Fibroblast of mammary gland (primary cell): ENCODE measurements around the gene FSTL4.

Source experiments
- DNase-seq: peaks from one replicate; pipeline ENCODE4 v3.0.0-alpha.2; 2010; ENCODE audit warnings: low read depth
- H3K4me3 ChIP-seq: 2 replicates; pipeline ENCODE4 v1.5.1; 2011; ENCODE audit warnings: low read depth, mild to moderate bottlenecking, low read length, moderate library complexity; ENCODE audit not compliant: control insufficient read depth
- TF ChIP-seq, protein P1 (sequence below): conservative IDR thresholded peaks from 2 replicates; pipeline ENCODE4 v1.5.1; 2011; ENCODE audit warnings: low read depth, low read length, inconsistent platforms; ENCODE audit not compliant: control insufficient read depth, insufficient read depth

The FSTL4 gene

DNA sequence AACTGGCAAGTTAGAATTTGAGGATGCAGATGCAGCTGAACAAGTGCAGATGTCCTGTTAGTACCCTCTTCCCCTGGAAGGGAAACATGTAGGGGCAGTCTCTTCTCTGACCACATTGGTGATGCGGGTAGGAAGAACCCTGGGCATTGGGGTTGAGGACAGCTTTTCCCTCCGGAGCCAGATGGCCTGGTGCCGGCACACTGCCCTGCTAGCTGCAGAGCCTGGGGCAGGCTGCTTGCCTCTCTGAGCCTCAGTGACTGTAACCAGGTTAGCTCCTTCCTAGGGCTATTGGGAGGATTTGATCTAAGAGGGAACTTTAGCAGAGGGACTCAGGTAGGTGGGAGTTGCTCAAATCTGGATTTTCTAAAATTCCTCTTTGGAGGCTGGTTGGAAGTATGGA is 412.1 kb downstream of the FSTL4 start:
- no peak overlapping the region for H3K4me3 ChIP-seq
- TF ChIP-seq, protein P1, sequence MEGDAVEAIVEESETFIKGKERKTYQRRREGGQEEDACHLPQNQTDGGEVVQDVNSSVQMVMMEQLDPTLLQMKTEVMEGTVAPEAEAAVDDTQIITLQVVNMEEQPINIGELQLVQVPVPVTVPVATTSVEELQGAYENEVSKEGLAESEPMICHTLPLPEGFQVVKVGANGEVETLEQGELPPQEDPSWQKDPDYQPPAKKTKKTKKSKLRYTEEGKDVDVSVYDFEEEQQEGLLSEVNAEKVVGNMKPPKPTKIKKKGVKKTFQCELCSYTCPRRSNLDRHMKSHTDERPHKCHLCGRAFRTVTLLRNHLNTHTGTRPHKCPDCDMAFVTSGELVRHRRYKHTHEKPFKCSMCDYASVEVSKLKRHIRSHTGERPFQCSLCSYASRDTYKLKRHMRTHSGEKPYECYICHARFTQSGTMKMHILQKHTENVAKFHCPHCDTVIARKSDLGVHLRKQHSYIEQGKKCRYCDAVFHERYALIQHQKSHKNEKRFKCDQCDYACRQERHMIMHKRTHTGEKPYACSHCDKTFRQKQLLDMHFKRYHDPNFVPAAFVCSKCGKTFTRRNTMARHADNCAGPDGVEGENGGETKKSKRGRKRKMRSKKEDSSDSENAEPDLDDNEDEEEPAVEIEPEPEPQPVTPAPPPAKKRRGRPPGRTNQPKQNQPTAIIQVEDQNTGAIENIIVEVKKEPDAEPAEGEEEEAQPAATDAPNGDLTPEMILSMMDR: no peak
- DNase-seq: no peak

- H3K4me3 ChIP-seq: no peak overlapping the region
- DNase-seq: no peak
Observed at GRCh38 chr5:133199417-133200178, 412.7 kb downstream of the FSTL4 start.

GRCh38 chr5:133198511-133198910 is 413.8 kb downstream of the FSTL4 start:
- no peak overlapping the region for H3K4me3 ChIP-seq
- no peak for DNase-seq
- TF ChIP-seq, protein P1: no peak

More at GRCh38 chr5:133199417-133200178, 412.7 kb downstream of the FSTL4 start:
- TF ChIP-seq, protein P1: no peak

DNA sequence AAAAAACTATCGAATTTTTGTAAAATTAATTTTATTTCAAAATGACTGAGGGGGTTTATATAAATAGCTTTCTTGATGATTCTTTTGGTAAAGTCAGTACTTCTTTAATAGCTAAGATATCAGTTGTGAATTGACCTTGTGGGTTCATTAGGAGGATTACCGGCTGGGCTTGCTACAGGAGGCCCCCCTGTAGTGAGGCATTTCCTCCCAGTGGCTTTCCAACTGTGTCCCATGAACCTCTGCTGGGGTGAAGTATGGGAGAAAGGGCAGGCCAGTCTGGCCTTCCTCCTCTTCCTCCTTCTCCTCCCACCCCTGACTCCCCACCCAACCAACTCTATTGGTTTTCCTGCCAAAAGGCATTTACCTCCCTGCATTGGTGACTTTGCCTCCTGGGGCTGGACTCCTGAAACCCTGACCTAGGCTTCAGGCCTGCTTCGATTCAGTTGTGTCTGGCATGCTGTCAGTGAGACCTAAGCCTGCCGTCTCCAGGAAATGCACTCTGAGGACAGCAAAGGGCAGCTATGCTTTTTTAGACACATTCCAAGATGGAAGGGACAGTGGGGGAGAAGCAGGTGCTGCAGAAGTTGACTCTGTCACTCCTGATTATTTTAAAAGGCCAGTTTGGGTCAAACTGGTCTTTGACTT is 415.8 kb downstream of the FSTL4 start:
- no peak for DNase-seq
- no peak overlapping the region for H3K4me3 ChIP-seq
- TF ChIP-seq, protein P1: no peak

DNA sequence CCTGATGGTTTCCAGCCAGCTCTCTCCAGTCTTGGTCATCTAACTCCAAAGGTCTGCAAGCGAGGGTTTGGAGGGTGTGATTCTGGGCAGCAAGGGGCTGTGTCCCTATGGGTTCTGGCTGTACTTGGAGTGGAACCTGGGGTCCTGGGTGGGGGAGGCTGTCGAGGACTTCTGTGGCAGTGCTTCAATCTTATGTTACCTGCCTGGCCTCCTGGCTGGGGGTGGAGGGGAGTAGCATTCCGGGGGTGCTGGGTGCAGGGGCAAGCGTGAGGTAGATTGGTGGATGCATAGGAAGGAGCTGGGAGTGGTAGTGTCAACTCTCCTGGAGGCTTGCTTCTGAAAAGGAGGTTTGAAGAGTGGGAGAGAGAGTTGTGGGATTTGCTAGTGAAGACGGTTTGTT is 417.1 kb downstream of the FSTL4 start:
- no peak for DNase-seq
- TF ChIP-seq, protein P1: no peak
- H3K4me3 ChIP-seq: no peak overlapping the region

DNA sequence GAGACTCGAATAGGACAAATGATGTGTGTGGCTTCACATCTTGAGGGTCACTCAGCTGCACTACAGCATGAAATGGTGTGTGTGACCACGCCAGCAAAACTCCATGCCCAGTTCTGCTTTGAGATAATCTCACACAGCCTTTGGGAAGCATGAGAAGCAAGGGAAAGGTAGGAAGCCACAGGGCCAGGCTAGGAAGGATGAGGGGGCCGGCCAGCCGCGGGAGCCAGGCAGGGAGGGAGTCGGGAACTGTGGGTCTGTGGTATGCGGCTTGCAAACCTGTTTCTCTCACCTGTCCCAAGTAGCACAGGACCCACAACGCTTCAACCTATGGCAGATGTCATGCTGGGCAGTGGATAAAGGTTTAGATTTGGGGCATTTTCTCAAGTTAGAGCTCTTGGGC is 418.5 kb downstream of the FSTL4 start:
- TF ChIP-seq, protein P1: no peak
- DNase-seq: no peak
- no peak overlapping the region for H3K4me3 ChIP-seq
